GM18498 (cell line): ENCODE measurements around the gene MAML3.

Experiments
- ATAC-seq: cut with Tn5 transposase; IDR thresholded peaks from one replicate; pipeline ENCODE4 v1.9.1; 2021; ENCODE audit warnings: mild to moderate bottlenecking, moderate library complexity; ENCODE audit not compliant: unreplicated experiment

The MAML3 gene

GRCh38 chr4:140080883-140081282 is 73.1 kb downstream of the MAML3 start:
- no peak for ATAC-seq

- ATAC-seq: no peak
Measured at GRCh38 chr4:140078366-140078765, 75.6 kb downstream of the MAML3 start.

- ATAC-seq: no peak
Measured at GRCh38 chr4:140076307-140076706, 77.7 kb downstream of the MAML3 start.

- ATAC-seq: peak; percentile 94
Measured at GRCh38 chr4:140071806-140072205, 82.2 kb downstream of the MAML3 start.

- ATAC-seq: no peak
Measured at GRCh38 chr4:140070973-140071372, 83.0 kb downstream of the MAML3 start.

- peak; percentile 56 for ATAC-seq
Measured at GRCh38 chr4:140070366-140070765, 83.6 kb downstream of the MAML3 start.

GRCh38 chr4:140069066-140069465 is 84.9 kb downstream of the MAML3 start:
- no peak for ATAC-seq

- no peak for ATAC-seq
Measured at GRCh38 chr4:140068271-140068670, 85.7 kb downstream of the MAML3 start.

GRCh38 chr4:140066031-140066930 is 87.7 kb downstream of the MAML3 start:
- no peak for ATAC-seq

GRCh38 chr4:140065393-140065792 is 88.6 kb downstream of the MAML3 start:
- no peak for ATAC-seq

- ATAC-seq: no peak
Measured at GRCh38 chr4:140061659-140062289, 92.2 kb downstream of the MAML3 start.

GRCh38 chr4:140061194-140061593 is 92.8 kb downstream of the MAML3 start:
- ATAC-seq: no peak

GRCh38 chr4:140059159-140059558 is 94.8 kb downstream of the MAML3 start:
- ATAC-seq: no peak

- ATAC-seq: no peak
Measured at GRCh38 chr4:140057701-140058100, 96.3 kb downstream of the MAML3 start.

GRCh38 chr4:140056015-140056414 is 98.0 kb downstream of the MAML3 start:
- ATAC-seq: no peak

- ATAC-seq: no peak
Measured at GRCh38 chr4:140054861-140055260, 99.1 kb downstream of the MAML3 start.

GRCh38 chr4:140053185-140053584 is 100.8 kb downstream of the MAML3 start:
- ATAC-seq: no peak

GRCh38 chr4:140052050-140052449 is 101.9 kb downstream of the MAML3 start:
- ATAC-seq: no peak

- no peak for ATAC-seq
Measured at GRCh38 chr4:140049849-140050637, 103.9 kb downstream of the MAML3 start.

GRCh38 chr4:140049024-140049848 is 104.7 kb downstream of the MAML3 start:
- peak; percentile 72 for ATAC-seq
